ENCODE measurements around the gene DNAH1. TPM values are rescaled to one million over a fixed set of nuclear protein-coding genes. Genes with fewer than 3 reads are reported as not detected.

The DNAH1 gene
- total RNA-seq, 1 experiment from 2014 or later, result 3.0 TPM

DNA sequence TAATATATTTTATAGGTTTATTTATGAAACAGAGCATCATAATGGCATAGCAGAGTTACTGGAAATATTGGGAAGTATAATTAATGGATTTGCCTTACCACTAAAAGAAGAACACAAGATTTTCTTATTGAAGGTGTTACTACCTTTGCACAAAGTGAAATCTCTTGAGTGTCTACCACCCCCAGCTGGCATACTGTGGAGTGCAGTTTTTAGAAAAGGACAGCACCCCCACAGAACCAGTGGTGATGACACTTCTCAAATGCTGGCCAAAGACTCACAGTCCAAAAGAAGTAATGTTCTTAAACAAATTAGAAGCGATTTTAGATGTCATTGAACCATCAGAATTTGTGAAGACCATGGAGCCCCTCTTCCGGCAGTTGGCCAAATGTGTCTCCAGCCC is 58.1 kb downstream of the DNAH1 start:
- Mint-ChIP-seq H3K36me3 (ENCODE audit: insufficient read depth, unreplicated experiment) (no peaks in the 10 kb centered on the region), H3K27ac (ENCODE audit: low read depth, unreplicated experiment) (no peak overlapping the region), H3K4me1 (ENCODE audit: insufficient read depth, unreplicated experiment) (no peaks in the 10 kb centered on the region), H3K27me3 (ENCODE audit: insufficient read depth, unreplicated experiment) (peaks cover 13% of the 10 kb centered on the region), H3K9me3 (ENCODE audit: unreplicated experiment) (no peaks in the 10 kb centered on the region), H3K4me3 (ENCODE audit: unreplicated experiment) (no peak overlapping the region)
- TF ChIP-seq, protein P1, sequence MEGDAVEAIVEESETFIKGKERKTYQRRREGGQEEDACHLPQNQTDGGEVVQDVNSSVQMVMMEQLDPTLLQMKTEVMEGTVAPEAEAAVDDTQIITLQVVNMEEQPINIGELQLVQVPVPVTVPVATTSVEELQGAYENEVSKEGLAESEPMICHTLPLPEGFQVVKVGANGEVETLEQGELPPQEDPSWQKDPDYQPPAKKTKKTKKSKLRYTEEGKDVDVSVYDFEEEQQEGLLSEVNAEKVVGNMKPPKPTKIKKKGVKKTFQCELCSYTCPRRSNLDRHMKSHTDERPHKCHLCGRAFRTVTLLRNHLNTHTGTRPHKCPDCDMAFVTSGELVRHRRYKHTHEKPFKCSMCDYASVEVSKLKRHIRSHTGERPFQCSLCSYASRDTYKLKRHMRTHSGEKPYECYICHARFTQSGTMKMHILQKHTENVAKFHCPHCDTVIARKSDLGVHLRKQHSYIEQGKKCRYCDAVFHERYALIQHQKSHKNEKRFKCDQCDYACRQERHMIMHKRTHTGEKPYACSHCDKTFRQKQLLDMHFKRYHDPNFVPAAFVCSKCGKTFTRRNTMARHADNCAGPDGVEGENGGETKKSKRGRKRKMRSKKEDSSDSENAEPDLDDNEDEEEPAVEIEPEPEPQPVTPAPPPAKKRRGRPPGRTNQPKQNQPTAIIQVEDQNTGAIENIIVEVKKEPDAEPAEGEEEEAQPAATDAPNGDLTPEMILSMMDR (IDR thresholded peaks at IDR 0.05; ENCODE audit: unreplicated experiment), result no peak
- ChIA-PET POLR2A (no interaction called here), CTCF (no interaction called here)
- intact Hi-C loops (cut with micrococcal nuclease), result no loop called here
- BruUV-seq (replicated peaks), result no TSS peak
- peak; percentile 7 for DNase-seq (ENCODE audit: unreplicated experiment)

DNA sequence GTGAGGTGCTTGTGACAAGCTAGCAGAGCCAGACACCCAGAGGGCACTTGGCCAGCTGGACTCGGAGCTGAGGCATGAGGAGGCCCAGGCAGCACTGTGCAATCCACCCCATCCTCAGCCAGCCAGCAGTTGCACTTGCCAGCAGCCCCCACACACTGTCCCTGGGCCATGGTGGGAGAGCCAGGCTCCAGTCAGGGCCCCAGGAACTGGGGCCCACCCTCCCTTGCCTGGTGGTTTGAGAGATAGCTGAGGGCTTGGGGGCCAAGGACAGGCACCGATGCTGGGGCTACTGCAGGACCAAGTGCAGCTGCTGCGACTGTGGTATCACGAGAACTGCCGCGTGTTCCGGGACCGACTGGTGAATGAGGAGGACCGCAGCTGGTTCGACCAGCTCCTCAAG is 63.5 kb downstream of the DNAH1 start:
- ChIA-PET POLR2A (interaction anchor here (0.6 to 1.2 kb wide), 3 partner anchors 10 to 74 kb away, joined by 3 read pairs; no protein-coding TSS in a partner anchor), CTCF (interaction anchor here (0.6 to 1.3 kb wide), 2 partner anchors 41 to 593 kb away, joined by 3 read pairs; no protein-coding TSS in a partner anchor)
- Mint-ChIP-seq H3K4me3 (ENCODE audit: unreplicated experiment) (no peak overlapping the region), H3K36me3 (ENCODE audit: insufficient read depth, unreplicated experiment) (peaks cover 6% of the 10 kb centered on the region), H3K9me3 (ENCODE audit: unreplicated experiment) (no peaks in the 10 kb centered on the region), H3K27me3 (ENCODE audit: insufficient read depth, unreplicated experiment) (peaks cover 13% of the 10 kb centered on the region), H3K4me1 (ENCODE audit: insufficient read depth, unreplicated experiment) (no peaks in the 10 kb centered on the region), H3K27ac (ENCODE audit: low read depth, unreplicated experiment) (no peak overlapping the region)
- BruUV-seq (replicated peaks), result no TSS peak
- intact Hi-C loops (cut with micrococcal nuclease), result no loop called here
- no peak for DNase-seq (ENCODE audit: unreplicated experiment)
- TF ChIP-seq, protein P1 (IDR thresholded peaks at IDR 0.05; ENCODE audit: unreplicated experiment), result no peak

DNA sequence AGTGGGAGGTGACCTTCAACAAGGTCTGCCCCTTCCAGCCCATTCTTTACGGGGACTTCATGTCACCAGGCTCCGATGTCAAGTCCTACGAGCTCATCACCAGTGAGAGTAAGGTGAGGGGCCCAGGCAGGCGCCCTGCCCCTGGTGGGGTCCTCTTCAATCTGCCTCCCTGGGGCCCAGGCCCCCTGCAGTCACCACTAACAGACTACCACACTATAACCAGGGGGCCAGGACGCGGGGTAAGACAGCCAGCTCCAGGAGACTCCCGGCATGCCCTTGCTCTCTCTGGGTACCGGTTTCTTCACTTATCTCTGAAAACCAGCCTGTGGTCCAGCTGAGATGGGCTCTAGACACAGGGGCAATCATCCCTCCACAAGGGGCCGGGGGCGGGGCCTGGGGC is 63.9 kb downstream of the DNAH1 start:
- intact Hi-C loops (cut with micrococcal nuclease), result no loop called here
- DNase-seq (ENCODE audit: unreplicated experiment), result no peak
- no TSS peak for BruUV-seq (replicated peaks)
- CTCF ChIA-PET, result interaction anchor here (0.6 to 1.3 kb wide), 2 partner anchors 41 to 593 kb away, joined by 3 read pairs; no protein-coding TSS in a partner anchor
- peaks cover 6% of the 10 kb centered on the region for H3K36me3 Mint-ChIP-seq (ENCODE audit: insufficient read depth, unreplicated experiment)
- TF ChIP-seq, protein P1 (IDR thresholded peaks at IDR 0.05; ENCODE audit: unreplicated experiment), result no peak
- POLR2A ChIA-PET, result interaction anchor here (0.7 to 1.2 kb wide), 3 partner anchors 10 to 143 kb away, joined by 3 read pairs; no protein-coding TSS in a partner anchor
- no peaks in the 10 kb centered on the region for H3K4me1 Mint-ChIP-seq (ENCODE audit: insufficient read depth, unreplicated experiment)
- no peak overlapping the region for H3K27ac Mint-ChIP-seq (ENCODE audit: low read depth, unreplicated experiment)
- peaks cover 13% of the 10 kb centered on the region for H3K27me3 Mint-ChIP-seq (ENCODE audit: insufficient read depth, unreplicated experiment)
- H3K4me3 Mint-ChIP-seq (ENCODE audit: unreplicated experiment), result no peak overlapping the region
- no peaks in the 10 kb centered on the region for H3K9me3 Mint-ChIP-seq (ENCODE audit: unreplicated experiment)

DNA sequence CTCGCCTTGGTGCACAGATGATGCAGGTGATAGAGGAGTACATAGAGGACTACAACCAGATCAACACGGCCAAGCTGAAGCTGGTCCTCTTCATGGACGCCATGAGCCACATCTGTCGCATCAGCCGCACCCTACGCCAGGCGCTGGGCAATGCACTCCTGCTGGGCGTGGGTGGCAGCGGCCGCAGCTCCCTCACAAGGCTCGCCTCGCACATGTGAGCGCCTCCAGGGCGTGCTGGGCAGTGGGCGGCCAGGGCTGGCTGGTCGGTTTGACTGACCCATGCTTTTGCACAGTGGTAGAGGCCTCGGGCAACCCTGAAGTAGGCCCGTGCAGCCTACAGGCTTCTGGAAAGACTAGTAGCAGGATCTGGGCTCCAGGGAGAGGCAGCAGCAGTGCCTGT is 65.5 kb downstream of the DNAH1 start:
- ChIA-PET POLR2A (interaction anchor here (1.4 kb wide), 1 partner anchor 10 kb away, joined by 3 read pairs; no protein-coding TSS in a partner anchor), CTCF (interaction anchor here (0.6 to 1.0 kb wide), 3 partner anchors 42 to 1867 kb away, joined by 3 read pairs; no protein-coding TSS in a partner anchor)
- Mint-ChIP-seq H3K9me3 (ENCODE audit: unreplicated experiment) (no peaks in the 10 kb centered on the region), H3K27ac (ENCODE audit: low read depth, unreplicated experiment) (no peak overlapping the region), H3K27me3 (ENCODE audit: insufficient read depth, unreplicated experiment) (peaks cover 13% of the 10 kb centered on the region), H3K4me1 (ENCODE audit: insufficient read depth, unreplicated experiment) (no peaks in the 10 kb centered on the region), H3K36me3 (ENCODE audit: insufficient read depth, unreplicated experiment) (peaks cover 6% of the 10 kb centered on the region), H3K4me3 (ENCODE audit: unreplicated experiment) (no peak overlapping the region)
- intact Hi-C loops (cut with micrococcal nuclease), result no loop called here
- TF ChIP-seq, protein P1 (IDR thresholded peaks at IDR 0.05; ENCODE audit: unreplicated experiment), result no peak
- BruUV-seq (replicated peaks), result no TSS peak
- DNase-seq (ENCODE audit: unreplicated experiment), result no peak

Data from MCF 10A (cell line).